ENCODE measurements around the gene NCBP2. TPM values are rescaled to one million over a fixed set of nuclear protein-coding genes. Genes with fewer than 3 reads are reported as not detected.

NCBP2 gene
- total RNA-seq, 2 donors from 2014 or later, result 21.6 to 22.8 TPM

GRCh38 chr3:196886144-196886543, 56.2 kb downstream of the NCBP2 start:
- Histone ChIP-seq H3K4me1 (peaks cover 0 to 8% of the 10 kb centered on the region in 2 donors), H3K9me3 (no peaks in the 10 kb centered on the region), H3K4me3 (no peak overlapping the region), H3K36me3 (peaks cover 10% of the 10 kb centered on the region), H3K27me3 (no peaks in the 10 kb centered on the region), H3K27ac (no peak overlapping the region)
- no peak for DNase-seq (ENCODE audit: low spot score)
- TF ChIP-seq CTCF (IDR thresholded peaks at IDR 0.05), result no peak

Other genes starting within 250 kb of the NCBP2 start
- 1 to 10 TPM; 1.1 to 1.4 TPM for gene CEP19, start 230.3 kb downstream of the NCBP2 start, total RNA-seq
- 10 to 100 TPM; 12.0 to 25.0 TPM for gene PIGX, start 230.2 kb downstream of the NCBP2 start, total RNA-seq
- gene PAK2, start 202.7 kb downstream of the NCBP2 start, total RNA-seq, result 10 to 100 TPM; 47.5 to 48.7 TPM
- 10 to 100 TPM; 18.7 to 22.1 TPM for gene SENP5, start 74.6 kb downstream of the NCBP2 start, total RNA-seq
- 1 to 10 TPM; 5.4 to 7.0 TPM for gene PIGZ, start 26.3 kb upstream of the NCBP2 start, total RNA-seq
- 1 to 10 TPM; 3.1 to 6.7 TPM for gene MELTF, start 87.3 kb upstream of the NCBP2 start, total RNA-seq